GM18873 (cell line): ENCODE results near the gene CPM.
A peak's percentile ranks its signal among the peaks of the same experiment; 100 is the strongest.

Source experiments
- ATAC-seq: cut with Tn5 transposase; IDR thresholded peaks from one replicate; pipeline ENCODE4 v1.9.1; 2021; ENCODE audit warnings: mild to moderate bottlenecking, moderate library complexity, moderate number of reproducible peaks; ENCODE audit not compliant: unreplicated experiment, low FRiP score

CPM gene

GRCh38 chr12:68957273-68957672, 24.3 kb upstream of the CPM start:
- no peak for ATAC-seq

- ATAC-seq, result no peak
These were observed 23.5 kb upstream of the CPM start for GRCh38 chr12:68956466-68956865.

GRCh38 chr12:68954811-68955210, 21.8 kb upstream of the CPM start:
- no peak for ATAC-seq

- ATAC-seq, result no peak
These were observed 20.6 kb upstream of the CPM start for GRCh38 chr12:68953536-68953935.

- ATAC-seq, result no peak
These were observed 18.7 kb upstream of the CPM start for GRCh38 chr12:68951652-68952051.

GRCh38 chr12:68950511-68950910, 17.5 kb upstream of the CPM start:
- ATAC-seq, result no peak

- no peak for ATAC-seq
These were observed 12.3 kb upstream of the CPM start for GRCh38 chr12:68945255-68945654.

GRCh38 chr12:68944296-68945076, 11.5 kb upstream of the CPM start:
- ATAC-seq, result no peak

- ATAC-seq, result no peak
These were observed 10.9 kb upstream of the CPM start for GRCh38 chr12:68943848-68944247.

- no peak for ATAC-seq
These were observed 7.8 kb upstream of the CPM start for GRCh38 chr12:68940731-68941130.

GRCh38 chr12:68939505-68939904, 6.5 kb upstream of the CPM start:
- ATAC-seq, result no peak

- ATAC-seq, result no peak
These were observed 1.4 kb upstream of the CPM start for GRCh38 chr12:68934392-68934791.

GRCh38 chr12:68932128-68932960, 627 bp downstream of the CPM start:
- peak; percentile 49 for ATAC-seq

- no peak for ATAC-seq
These were observed 2.8 kb downstream of the CPM start for GRCh38 chr12:68930178-68930577.

GRCh38 chr12:68924546-68924945, 8.4 kb downstream of the CPM start:
- ATAC-seq, result no peak

- ATAC-seq, result no peak
These were observed 13.3 kb downstream of the CPM start for GRCh38 chr12:68919581-68920239.

GRCh38 chr12:68918960-68919359, 14.0 kb downstream of the CPM start:
- no peak for ATAC-seq

GRCh38 chr12:68915055-68915454, 17.9 kb downstream of the CPM start:
- no peak for ATAC-seq

GRCh38 chr12:68913682-68914081, 19.3 kb downstream of the CPM start:
- ATAC-seq, result no peak

GRCh38 chr12:68912916-68913315, 20.1 kb downstream of the CPM start:
- ATAC-seq, result no peak

- no peak for ATAC-seq
These were observed 21.7 kb downstream of the CPM start for GRCh38 chr12:68911197-68911718.
